Measurements from ENCODE around the gene KRT3. TPM values are rescaled to one million over a fixed set of nuclear protein-coding genes. Genes with fewer than 3 reads are reported as not detected.

KRT3 gene
- total and polyA plus RNA-seq, 8 donors: not detected

DNA sequence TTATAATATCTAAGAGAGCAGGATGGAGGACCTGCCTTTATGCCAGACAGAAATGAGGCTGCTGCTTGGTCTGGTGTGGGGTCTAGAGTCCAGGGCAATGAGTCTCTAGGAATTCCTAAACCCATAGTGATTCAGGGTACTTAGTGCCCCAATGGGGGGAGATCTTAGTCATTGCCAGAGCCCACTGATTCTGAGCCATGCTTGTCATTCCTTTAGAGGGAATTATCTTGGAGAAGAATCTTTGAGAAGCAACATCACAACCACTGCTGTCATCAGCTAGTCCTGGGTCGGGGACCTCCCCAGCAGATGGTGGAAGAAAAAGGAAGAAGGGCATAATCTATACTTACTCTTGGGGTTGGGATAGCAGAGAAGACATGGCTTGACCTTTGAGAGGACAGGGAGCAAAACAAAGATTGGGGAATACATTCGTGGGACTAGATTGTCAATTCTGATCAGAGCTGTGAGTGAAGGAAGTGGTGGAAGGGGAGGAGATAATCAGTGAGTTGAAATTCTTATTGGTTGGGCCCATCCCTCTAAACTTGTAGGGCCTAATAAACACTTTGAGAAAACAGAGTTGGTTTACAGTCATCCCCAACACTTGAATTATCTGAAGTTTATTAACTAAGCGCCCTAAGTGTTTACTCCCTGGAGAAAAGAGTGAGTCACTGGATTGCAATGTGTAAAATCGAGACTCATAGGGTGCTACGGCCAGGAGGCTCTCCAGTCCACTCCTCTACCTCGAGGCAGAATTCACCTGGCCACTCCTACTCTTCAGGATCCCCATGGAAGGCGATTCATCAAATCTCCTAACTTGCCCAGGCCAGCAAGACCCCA lies 3.0 kb upstream of the KRT3 start:
- no peaks in the 10 kb centered on the region for H3K27me3 ChIP-seq
- FAIRE-seq (no peak), DNase-seq (no peak), ATAC-seq (no peak)
- intact Hi-C loops (cut with DNase I): no loop called here
- H3K36me3 ChIP-seq: no peaks in the 10 kb centered on the region
- no peaks in the 10 kb centered on the region for H3K9me3 ChIP-seq
- H3K4me3 ChIP-seq: no peak overlapping the region
- TF ChIP-seq, protein P1, sequence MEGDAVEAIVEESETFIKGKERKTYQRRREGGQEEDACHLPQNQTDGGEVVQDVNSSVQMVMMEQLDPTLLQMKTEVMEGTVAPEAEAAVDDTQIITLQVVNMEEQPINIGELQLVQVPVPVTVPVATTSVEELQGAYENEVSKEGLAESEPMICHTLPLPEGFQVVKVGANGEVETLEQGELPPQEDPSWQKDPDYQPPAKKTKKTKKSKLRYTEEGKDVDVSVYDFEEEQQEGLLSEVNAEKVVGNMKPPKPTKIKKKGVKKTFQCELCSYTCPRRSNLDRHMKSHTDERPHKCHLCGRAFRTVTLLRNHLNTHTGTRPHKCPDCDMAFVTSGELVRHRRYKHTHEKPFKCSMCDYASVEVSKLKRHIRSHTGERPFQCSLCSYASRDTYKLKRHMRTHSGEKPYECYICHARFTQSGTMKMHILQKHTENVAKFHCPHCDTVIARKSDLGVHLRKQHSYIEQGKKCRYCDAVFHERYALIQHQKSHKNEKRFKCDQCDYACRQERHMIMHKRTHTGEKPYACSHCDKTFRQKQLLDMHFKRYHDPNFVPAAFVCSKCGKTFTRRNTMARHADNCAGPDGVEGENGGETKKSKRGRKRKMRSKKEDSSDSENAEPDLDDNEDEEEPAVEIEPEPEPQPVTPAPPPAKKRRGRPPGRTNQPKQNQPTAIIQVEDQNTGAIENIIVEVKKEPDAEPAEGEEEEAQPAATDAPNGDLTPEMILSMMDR (IDR thresholded peaks at IDR 0.05): no peak
- peaks cover 0 to 4% (median 0%) of the 10 kb centered on the region in 3 donors for H3K4me1 ChIP-seq
- WGBS, 2 donors: 49 to 65% methylated on average over 7 of the region's 7 CpGs
- H3K27ac ChIP-seq: no peak overlapping the region

DNA sequence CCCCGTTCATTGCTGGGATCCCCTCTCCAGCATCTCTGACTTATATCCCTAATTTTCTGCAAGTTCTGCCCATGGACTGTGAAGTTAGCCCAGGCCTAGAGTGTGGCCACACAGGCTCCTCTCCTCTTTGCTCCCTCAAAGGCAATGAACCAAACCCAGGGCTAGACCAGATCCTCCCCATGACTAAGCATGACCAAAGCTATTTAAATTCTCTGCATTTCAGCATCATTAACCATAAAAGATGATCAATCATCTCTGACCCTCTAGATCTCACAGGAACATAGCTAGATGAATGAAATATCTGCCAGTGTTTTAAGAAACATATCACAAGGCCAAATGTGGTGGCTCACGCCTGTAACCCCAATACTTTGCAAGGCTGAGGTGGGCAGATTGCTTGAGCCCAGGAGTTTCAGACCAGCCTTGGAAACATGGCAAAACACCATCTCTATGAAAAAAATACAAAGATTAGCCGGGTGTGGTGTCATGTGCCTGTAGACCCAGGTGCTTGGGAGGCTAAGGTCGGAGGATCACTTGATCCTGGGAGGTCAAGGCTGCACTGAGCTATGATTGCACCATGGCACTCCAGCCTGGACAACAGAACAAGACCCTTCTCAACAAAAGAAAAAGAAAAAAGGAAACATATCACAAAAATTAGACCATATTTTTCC lies 2.2 kb upstream of the KRT3 start:
- no peak overlapping the region for H3K27ac ChIP-seq
- no peak for DNase-seq
- TF ChIP-seq, protein P1 (IDR thresholded peaks at IDR 0.05): no peak
- 85 to 89% methylated on average over 4 of the region's 4 CpGs for WGBS, 2 donors
- H3K9me3 ChIP-seq: no peaks in the 10 kb centered on the region
- intact Hi-C loops (cut with DNase I): no loop called here
- ATAC-seq: no peak
- peaks cover 0 to 4% (median 0%) of the 10 kb centered on the region in 3 donors for H3K4me1 ChIP-seq
- H3K36me3 ChIP-seq: no peaks in the 10 kb centered on the region
- no peaks in the 10 kb centered on the region for H3K27me3 ChIP-seq
- FAIRE-seq: no peak
- H3K4me3 ChIP-seq: no peak overlapping the region

GRCh38 chr12:52797529-52797894 lies 1.6 kb upstream of the KRT3 start:
- FAIRE-seq (no peak), DNase-seq (no peak)
- H3K27ac ChIP-seq: no peak overlapping the region

DNA sequence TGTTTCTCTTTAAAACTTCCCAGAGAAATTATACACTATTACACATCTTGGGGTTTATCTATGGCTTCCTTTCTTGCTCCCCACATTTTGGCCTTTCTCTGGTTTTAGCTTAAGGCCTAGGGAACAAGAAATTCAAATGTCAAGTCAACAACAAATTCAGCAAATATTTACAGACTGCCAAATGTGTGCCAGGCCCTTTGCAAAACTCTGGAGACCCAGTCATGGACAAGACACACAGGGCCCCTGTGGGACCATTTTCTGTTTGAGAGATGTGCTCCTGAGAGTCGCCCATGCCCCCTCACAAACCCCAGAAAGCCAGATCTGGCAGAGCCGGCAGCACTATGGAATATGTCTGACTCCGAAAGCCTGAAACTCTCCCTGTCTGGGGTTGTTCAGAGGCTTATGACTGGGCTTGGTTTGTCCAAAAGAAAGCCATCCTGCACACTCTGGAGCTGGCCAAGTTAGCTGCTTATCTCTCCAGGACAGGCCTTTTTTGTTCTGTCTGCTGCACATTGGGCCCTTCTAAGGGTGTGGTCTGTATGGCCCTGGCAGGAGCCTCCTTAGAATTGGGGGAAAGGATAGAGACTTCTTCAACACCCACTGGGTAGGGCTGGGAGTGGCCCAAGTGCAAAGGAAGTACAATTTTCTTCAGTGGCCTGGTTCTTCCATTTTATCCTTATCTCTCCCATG lies 1.1 kb upstream of the KRT3 start:
- H3K4me1 ChIP-seq: peaks cover 0 to 4% (median 0%) of the 10 kb centered on the region in 3 donors
- ATAC-seq (no peak), FAIRE-seq (no peak), DNase-seq (no peak)
- H3K9me3 ChIP-seq: no peaks in the 10 kb centered on the region
- H3K27ac ChIP-seq: no peak overlapping the region
- H3K4me3 ChIP-seq: no peak overlapping the region
- 82 to 83% methylated on average over 3 of the region's 3 CpGs for WGBS, 2 donors
- no peaks in the 10 kb centered on the region for H3K27me3 ChIP-seq
- TF ChIP-seq, protein P1 (IDR thresholded peaks at IDR 0.05): no peak
- intact Hi-C loops (cut with DNase I): no loop called here
- H3K36me3 ChIP-seq: no peaks in the 10 kb centered on the region

More at GRCh38 chr12:52797529-52797894, 1.6 kb upstream of the KRT3 start:
- TF ChIP-seq, protein P1 (IDR thresholded peaks at IDR 0.05): no peak
- no peaks in the 10 kb centered on the region for H3K36me3 ChIP-seq
- no peak for ATAC-seq
- H3K27me3 ChIP-seq: no peaks in the 10 kb centered on the region
- no peaks in the 10 kb centered on the region for H3K9me3 ChIP-seq
- intact Hi-C loops (cut with DNase I): no loop called here
- no peak overlapping the region for H3K4me3 ChIP-seq
- H3K4me1 ChIP-seq: peaks cover 0 to 4% (median 0%) of the 10 kb centered on the region in 3 donors

Measured in pancreas (tissue), 10 donors.